OCI-LY1 (cell line): ENCODE data around the gene IQCK.

Experiments used
- H2AFZ ChIP-seq: fragments of 200-600 bp; sonication (generic), shearing (Covaris generic); 2 replicates; pipeline ENCODE4 v1.6.0; 2014; ENCODE audit warnings: antibody characterized with exemption, mild to moderate bottlenecking, low read length
- H3F3A ChIP-seq: fragments of 200-600 bp; sonication (generic), shearing (Covaris generic); 2 replicates; pipeline ENCODE4 v1.6.0; 2014; ENCODE audit warnings: mild to moderate bottlenecking, antibody characterized with exemption, low read length, moderate library complexity; ENCODE audit not compliant: insufficient read depth
- H3K27ac ChIP-seq: fragments of 200-600 bp; sonication (generic); 2 replicates; pipeline ENCODE4 v1.5.1; 2014; ENCODE audit warnings: low read length, mixed run types, mild to moderate bottlenecking, low read depth; ENCODE audit not compliant: poor library complexity, severe bottlenecking
- H3K27me3 ChIP-seq: fragments of 200-600 bp; sonication (generic); 2 replicates; pipeline ENCODE4 v1.6.0; 2014; ENCODE audit warnings: antibody characterized with exemption, mild to moderate bottlenecking, low read length, moderate library complexity; ENCODE audit not compliant: insufficient read depth
- H3K36me3 ChIP-seq: fragments of 200-600 bp; sonication (generic); 2 replicates; pipeline ENCODE4 v1.6.1; 2014; ENCODE audit warnings: mild to moderate bottlenecking, antibody characterized with exemption, low read length, moderate library complexity, mixed read lengths; ENCODE audit not compliant: insufficient read depth
- H3K4me1 ChIP-seq: fragments of 200-600 bp; sonication (generic); 2 replicates; pipeline ENCODE4 v1.5.1; 2014; ENCODE audit warnings: mild to moderate bottlenecking, low read length, moderate library complexity; ENCODE audit not compliant: insufficient read depth, severe bottlenecking
- H3K4me2 ChIP-seq: fragments of 200-600 bp; sonication (generic), shearing (Covaris generic); 2 replicates; pipeline ENCODE4 v1.6.1; 2014; ENCODE audit warnings: low read length
- H3K4me3 ChIP-seq: fragments of 200-600 bp; sonication (generic); 2 replicates; pipeline ENCODE4 v1.5.1; 2014; ENCODE audit warnings: low read length, low read depth, mild to moderate bottlenecking, mixed read lengths; ENCODE audit not compliant: poor library complexity, severe bottlenecking
- H3K79me2 ChIP-seq: fragments of 200-600 bp; shearing (Covaris generic); 2 replicates; pipeline ENCODE4 v1.6.1; 2016; ENCODE audit warnings: mixed run types, low read length, mixed read lengths; ENCODE audit not compliant: insufficient read depth
- H3K9ac ChIP-seq: fragments of 200-600 bp; sonication (generic), shearing (Covaris generic); 2 replicates; pipeline ENCODE4 v1.6.1; 2014; ENCODE audit warnings: mild to moderate bottlenecking, low read length, mixed read lengths
- H3K9me2 ChIP-seq: fragments of 200-600 bp; sonication (generic), shearing (Covaris generic); 2 replicates; pipeline ENCODE4 v1.6.1; 2014; ENCODE audit warnings: low read depth, mild to moderate bottlenecking, low read length, mixed read lengths
- H3K9me3 ChIP-seq: fragments of 200-600 bp; shearing (Covaris generic); 2 replicates; pipeline ENCODE4 v1.6.1; 2014; ENCODE audit warnings: low read length, mixed read lengths
- H4K20me1 ChIP-seq: fragments of 200-600 bp; sonication (generic), shearing (Covaris generic); 2 replicates; pipeline ENCODE4 v1.6.0; 2016; ENCODE audit warnings: mild to moderate bottlenecking, low read length; ENCODE audit not compliant: insufficient read depth
- EZH2 ChIP-seq: fragments of 200-600 bp; sonication (generic), shearing (Covaris generic); IDR thresholded peaks from 2 replicates; pipeline ENCODE4 v1.8.0; 2017; ENCODE audit warnings: borderline replicate concordance, mixed run types, mild to moderate bottlenecking, antibody characterized with exemption, low read length, moderate library complexity, mixed read lengths
- TF ChIP-seq, protein P1 (sequence below): fragments of 200-600 bp; sonication (generic), shearing (Covaris generic); IDR thresholded peaks from 2 replicates; pipeline ENCODE4 v1.5.1; 2017; ENCODE audit warnings: mild to moderate bottlenecking, antibody characterized with exemption, low read length, moderate library complexity, mixed read lengths

IQCK gene

DNA sequence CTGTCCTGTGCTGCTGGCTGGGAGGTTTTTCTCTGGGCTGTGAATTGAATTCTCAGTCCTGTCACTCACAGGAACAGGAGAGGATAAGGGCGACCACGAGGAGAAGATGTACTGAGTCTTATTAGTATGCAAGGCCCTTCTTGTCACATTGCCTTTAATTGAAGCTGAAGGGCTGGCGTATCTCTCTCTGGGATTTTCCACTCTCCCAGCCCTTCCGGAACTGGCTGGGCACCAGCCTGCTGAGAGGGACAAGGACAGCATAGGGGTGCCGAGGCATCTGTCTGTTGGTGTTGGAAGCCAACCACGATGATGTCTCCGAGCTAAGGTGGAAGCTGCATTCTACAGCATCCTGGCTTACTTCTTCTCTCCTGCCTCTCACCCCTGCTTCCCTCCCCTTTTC, 133.4 kb downstream of the IQCK start:
- TF ChIP-seq, protein P1, sequence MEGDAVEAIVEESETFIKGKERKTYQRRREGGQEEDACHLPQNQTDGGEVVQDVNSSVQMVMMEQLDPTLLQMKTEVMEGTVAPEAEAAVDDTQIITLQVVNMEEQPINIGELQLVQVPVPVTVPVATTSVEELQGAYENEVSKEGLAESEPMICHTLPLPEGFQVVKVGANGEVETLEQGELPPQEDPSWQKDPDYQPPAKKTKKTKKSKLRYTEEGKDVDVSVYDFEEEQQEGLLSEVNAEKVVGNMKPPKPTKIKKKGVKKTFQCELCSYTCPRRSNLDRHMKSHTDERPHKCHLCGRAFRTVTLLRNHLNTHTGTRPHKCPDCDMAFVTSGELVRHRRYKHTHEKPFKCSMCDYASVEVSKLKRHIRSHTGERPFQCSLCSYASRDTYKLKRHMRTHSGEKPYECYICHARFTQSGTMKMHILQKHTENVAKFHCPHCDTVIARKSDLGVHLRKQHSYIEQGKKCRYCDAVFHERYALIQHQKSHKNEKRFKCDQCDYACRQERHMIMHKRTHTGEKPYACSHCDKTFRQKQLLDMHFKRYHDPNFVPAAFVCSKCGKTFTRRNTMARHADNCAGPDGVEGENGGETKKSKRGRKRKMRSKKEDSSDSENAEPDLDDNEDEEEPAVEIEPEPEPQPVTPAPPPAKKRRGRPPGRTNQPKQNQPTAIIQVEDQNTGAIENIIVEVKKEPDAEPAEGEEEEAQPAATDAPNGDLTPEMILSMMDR = no peak
- no peak for TF ChIP-seq EZH2

DNA sequence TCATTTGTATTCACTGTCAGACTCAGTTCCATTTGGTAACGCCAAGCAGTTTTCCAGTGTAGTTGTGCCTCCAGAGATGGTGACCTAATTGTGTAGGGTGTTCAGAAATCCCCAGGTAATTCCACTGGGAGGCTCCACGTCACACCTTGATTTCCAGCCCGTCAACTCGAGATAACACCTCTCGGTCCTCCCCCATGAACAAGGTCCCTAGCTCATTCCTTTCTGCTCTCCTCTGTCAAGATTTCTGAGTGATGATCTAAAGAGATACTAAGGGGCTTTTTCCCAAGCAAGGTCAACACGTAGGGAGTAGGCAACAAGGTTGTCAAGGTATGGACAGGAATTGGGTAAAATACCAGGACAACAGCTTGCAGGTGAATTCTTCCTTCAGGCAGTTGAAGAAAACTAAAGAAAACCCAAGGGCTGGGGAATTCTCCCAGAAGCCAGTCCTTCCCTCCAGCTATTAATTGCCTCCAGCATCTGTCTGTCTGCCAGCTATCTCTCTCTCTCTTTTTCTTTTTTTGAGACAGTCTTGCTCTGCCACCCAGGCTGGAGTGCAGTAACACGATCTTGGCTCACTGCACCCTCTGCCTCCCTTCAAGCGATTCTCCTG, 135.2 kb downstream of the IQCK start:
- H3K4me3 ChIP-seq = no peak overlapping the region
- no peak overlapping the region for H3K4me2 ChIP-seq

More for the DNA sequence above, 133.4 kb downstream of the IQCK start:
- H3K27me3 ChIP-seq = no peaks in the 10 kb centered on the region
- no peak overlapping the region for H3K4me3 ChIP-seq
- H3K9ac ChIP-seq = no peak overlapping the region
- H3K4me2 ChIP-seq = no peak overlapping the region
- no peak overlapping the region for H2AFZ ChIP-seq
- H4K20me1 ChIP-seq = no peaks in the 10 kb centered on the region
- no peak overlapping the region for H3K27ac ChIP-seq
- H3K4me1 ChIP-seq = no peaks in the 10 kb centered on the region
- no peaks in the 10 kb centered on the region for H3K36me3 ChIP-seq
- H3F3A ChIP-seq = no peaks in the 10 kb centered on the region
- H3K9me3 ChIP-seq = no peaks in the 10 kb centered on the region
- H3K79me2 ChIP-seq = no peaks in the 10 kb centered on the region
- H3K9me2 ChIP-seq = no peaks in the 10 kb centered on the region

DNA sequence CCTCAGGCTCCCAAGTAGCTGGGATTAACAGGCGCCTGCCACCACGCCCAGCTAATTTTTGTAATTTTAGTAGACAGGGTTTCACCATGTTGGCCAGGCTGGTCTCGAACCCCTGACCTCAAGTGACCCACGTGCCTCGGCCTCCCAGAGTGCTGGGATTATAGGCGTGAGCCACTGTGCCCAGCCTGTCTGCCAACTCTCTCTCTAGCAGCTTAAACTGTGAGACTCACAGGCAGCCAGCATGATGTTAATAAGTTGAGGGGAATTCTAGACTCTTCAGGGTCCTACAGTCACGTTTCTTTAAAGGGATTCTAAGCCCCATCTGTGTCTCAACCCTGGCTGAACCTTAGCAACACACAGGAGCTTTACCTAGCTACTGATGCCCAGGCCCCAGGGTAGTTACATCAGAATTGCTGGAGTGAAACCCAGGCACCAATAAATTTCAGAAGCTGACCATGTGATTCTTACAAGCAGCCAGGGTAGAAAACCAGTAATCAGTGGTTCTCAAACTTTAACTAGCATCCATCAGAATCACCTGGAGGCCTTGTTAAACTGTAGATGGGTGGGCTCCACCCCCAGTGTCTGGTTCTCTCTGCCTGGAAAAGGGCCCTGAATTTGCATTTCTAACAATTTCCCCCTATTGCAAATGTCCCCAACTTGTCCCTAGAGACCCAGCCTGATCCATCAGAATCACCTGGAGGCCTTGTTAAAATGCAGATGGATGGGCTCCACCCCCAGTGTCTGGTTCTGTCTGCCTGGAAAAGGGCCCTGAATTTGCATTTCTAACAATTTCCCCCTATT, 135.9 kb downstream of the IQCK start:
- H4K20me1 ChIP-seq = no peaks in the 10 kb centered on the region
- H3K9me3 ChIP-seq = no peaks in the 10 kb centered on the region
- no peaks in the 10 kb centered on the region for H3K27me3 ChIP-seq
- H3K4me2 ChIP-seq = no peak overlapping the region
- H3K9me2 ChIP-seq = no peaks in the 10 kb centered on the region
- no peak overlapping the region for H3K9ac ChIP-seq
- H3K27ac ChIP-seq = no peak overlapping the region
- TF ChIP-seq, protein P1 = no peak
- TF ChIP-seq EZH2 = no peak
- no peak overlapping the region for H2AFZ ChIP-seq
- H3K4me3 ChIP-seq = no peak overlapping the region
- no peaks in the 10 kb centered on the region for H3K79me2 ChIP-seq
- no peaks in the 10 kb centered on the region for H3K4me1 ChIP-seq
- no peaks in the 10 kb centered on the region for H3K36me3 ChIP-seq
- no peaks in the 10 kb centered on the region for H3F3A ChIP-seq

More for the DNA sequence above, 135.2 kb downstream of the IQCK start:
- Histone ChIP-seq H3K9me3 (no peaks in the 10 kb centered on the region), H3F3A (no peaks in the 10 kb centered on the region), H3K79me2 (no peaks in the 10 kb centered on the region), H3K9ac (no peak overlapping the region), H3K27me3 (no peaks in the 10 kb centered on the region), H4K20me1 (no peaks in the 10 kb centered on the region), H3K27ac (no peak overlapping the region), H3K36me3 (no peaks in the 10 kb centered on the region), H3K4me1 (no peaks in the 10 kb centered on the region), H2AFZ (no peak overlapping the region), H3K9me2 (no peaks in the 10 kb centered on the region)
- TF ChIP-seq EZH2 = no peak
- TF ChIP-seq, protein P1 = no peak
